ENCODE results near the gene FNBP1.
A peak's percentile ranks its signal among the peaks of the same experiment; 100 is the strongest.

Gene FNBP1

GRCh38 chr9:130036099-130036498, 6.9 kb downstream of the FNBP1 start:
- TF ChIP-seq PPARA (CRISPR knock-in tag; IDR thresholded peaks at IDR 0.05; ENCODE audit: borderline replicate concordance) (no peak), ZNF70 (CRISPR knock-in tag; IDR thresholded peaks at IDR 0.05) (no peak), ZC3H10 (CRISPR knock-in tag; IDR thresholded peaks at IDR 0.05) (no peak), ISL1 (CRISPR knock-in tag; IDR thresholded peaks at IDR 0.05) (no peak), ZFP3 (CRISPR knock-in tag; IDR thresholded peaks at IDR 0.05) (no peak), RARB (CRISPR knock-in tag; IDR thresholded peaks at IDR 0.05) (no peak), ZFP30 (CRISPR knock-in tag; IDR thresholded peaks at IDR 0.05) (no peak)
- TF ChIP-seq, protein P1, sequence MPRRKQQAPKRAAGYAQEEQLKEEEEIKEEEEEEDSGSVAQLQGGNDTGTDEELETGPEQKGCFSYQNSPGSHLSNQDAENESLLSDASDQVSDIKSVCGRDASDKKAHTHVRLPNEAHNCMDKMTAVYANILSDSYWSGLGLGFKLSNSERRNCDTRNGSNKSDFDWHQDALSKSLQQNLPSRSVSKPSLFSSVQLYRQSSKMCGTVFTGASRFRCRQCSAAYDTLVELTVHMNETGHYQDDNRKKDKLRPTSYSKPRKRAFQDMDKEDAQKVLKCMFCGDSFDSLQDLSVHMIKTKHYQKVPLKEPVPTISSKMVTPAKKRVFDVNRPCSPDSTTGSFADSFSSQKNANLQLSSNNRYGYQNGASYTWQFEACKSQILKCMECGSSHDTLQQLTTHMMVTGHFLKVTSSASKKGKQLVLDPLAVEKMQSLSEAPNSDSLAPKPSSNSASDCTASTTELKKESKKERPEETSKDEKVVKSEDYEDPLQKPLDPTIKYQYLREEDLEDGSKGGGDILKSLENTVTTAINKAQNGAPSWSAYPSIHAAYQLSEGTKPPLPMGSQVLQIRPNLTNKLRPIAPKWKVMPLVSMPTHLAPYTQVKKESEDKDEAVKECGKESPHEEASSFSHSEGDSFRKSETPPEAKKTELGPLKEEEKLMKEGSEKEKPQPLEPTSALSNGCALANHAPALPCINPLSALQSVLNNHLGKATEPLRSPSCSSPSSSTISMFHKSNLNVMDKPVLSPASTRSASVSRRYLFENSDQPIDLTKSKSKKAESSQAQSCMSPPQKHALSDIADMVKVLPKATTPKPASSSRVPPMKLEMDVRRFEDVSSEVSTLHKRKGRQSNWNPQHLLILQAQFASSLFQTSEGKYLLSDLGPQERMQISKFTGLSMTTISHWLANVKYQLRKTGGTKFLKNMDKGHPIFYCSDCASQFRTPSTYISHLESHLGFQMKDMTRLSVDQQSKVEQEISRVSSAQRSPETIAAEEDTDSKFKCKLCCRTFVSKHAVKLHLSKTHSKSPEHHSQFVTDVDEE (CRISPR knock-in tag; IDR thresholded peaks at IDR 0.05), result no peak
- no peak for ATAC-seq

DNA sequence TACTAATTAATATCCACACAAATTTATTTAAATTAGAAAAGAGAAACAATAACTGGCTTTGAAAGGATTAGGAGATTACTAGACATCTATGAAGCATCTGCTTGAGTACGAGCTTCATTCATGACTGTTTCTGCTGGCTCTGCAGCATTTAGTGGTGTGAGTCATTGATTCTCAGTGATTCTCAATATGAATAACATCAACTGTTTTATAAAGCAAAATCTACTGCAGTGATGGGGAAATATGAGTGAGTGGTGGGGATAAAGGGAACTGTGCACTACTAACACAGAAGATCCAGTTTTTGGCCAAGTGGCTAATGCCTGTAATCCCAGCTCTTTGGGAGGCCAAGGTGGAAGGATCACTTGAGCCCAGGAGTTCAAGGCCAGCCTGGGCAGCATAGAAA, 8.4 kb downstream of the FNBP1 start:
- TF ChIP-seq GLIS3 (CRISPR knock-in tag; IDR thresholded peaks at IDR 0.05) (no peak), ARNTL (CRISPR knock-in tag; IDR thresholded peaks at IDR 0.05; ENCODE audit: borderline replicate concordance, low read depth) (no peak), ZC3H10 (CRISPR knock-in tag; IDR thresholded peaks at IDR 0.05) (no peak), CSDC2 (CRISPR knock-in tag; IDR thresholded peaks at IDR 0.05) (no peak), SNAI2 (CRISPR knock-in tag; IDR thresholded peaks at IDR 0.05) (no peak), BACH2 (CRISPR knock-in tag; IDR thresholded peaks at IDR 0.05; ENCODE audit: borderline replicate concordance) (no peak), RARB (CRISPR knock-in tag; IDR thresholded peaks at IDR 0.05) (no peak), ESRRG (CRISPR knock-in tag; IDR thresholded peaks at IDR 0.05) (no peak), ZNF565 (CRISPR knock-in tag; conservative IDR thresholded peaks at IDR 0.05; ENCODE audit: low read depth) (no peak), TOX (CRISPR knock-in tag; IDR thresholded peaks at IDR 0.05; ENCODE audit: borderline replicate concordance) (no peak), OSR1 (CRISPR knock-in tag; IDR thresholded peaks at IDR 0.05) (no peak), PPARA (CRISPR knock-in tag; IDR thresholded peaks at IDR 0.05; ENCODE audit: borderline replicate concordance) (no peak), ISL1 (CRISPR knock-in tag; IDR thresholded peaks at IDR 0.05) (no peak)
- TF ChIP-seq, protein P2, sequence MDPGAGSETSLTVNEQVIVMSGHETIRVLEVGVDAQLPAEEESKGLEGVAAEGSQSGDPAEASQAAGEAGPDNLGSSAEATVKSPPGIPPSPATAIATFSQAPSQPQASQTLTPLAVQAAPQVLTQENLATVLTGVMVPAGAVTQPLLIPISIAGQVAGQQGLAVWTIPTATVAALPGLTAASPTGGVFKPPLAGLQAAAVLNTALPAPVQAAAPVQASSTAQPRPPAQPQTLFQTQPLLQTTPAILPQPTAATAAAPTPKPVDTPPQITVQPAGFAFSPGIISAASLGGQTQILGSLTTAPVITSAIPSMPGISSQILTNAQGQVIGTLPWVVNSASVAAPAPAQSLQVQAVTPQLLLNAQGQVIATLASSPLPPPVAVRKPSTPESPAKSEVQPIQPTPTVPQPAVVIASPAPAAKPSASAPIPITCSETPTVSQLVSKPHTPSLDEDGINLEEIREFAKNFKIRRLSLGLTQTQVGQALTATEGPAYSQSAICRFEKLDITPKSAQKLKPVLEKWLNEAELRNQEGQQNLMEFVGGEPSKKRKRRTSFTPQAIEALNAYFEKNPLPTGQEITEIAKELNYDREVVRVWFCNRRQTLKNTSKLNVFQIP (CRISPR knock-in tag; IDR thresholded peaks at IDR 0.05; ENCODE audit: borderline replicate concordance, low read depth), result no peak
- TF ChIP-seq, protein P3, sequence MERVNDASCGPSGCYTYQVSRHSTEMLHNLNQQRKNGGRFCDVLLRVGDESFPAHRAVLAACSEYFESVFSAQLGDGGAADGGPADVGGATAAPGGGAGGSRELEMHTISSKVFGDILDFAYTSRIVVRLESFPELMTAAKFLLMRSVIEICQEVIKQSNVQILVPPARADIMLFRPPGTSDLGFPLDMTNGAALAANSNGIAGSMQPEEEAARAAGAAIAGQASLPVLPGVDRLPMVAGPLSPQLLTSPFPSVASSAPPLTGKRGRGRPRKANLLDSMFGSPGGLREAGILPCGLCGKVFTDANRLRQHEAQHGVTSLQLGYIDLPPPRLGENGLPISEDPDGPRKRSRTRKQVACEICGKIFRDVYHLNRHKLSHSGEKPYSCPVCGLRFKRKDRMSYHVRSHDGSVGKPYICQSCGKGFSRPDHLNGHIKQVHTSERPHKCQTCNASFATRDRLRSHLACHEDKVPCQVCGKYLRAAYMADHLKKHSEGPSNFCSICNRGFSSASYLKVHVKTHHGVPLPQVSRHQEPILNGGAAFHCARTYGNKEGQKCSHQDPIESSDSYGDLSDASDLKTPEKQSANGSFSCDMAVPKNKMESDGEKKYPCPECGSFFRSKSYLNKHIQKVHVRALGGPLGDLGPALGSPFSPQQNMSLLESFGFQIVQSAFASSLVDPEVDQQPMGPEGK (CRISPR knock-in tag; IDR thresholded peaks at IDR 0.05; ENCODE audit: borderline replicate concordance), result no peak
- TF ChIP-seq, protein P1 (CRISPR knock-in tag; IDR thresholded peaks at IDR 0.05), result no peak
- TF ChIP-seq, protein P4, sequence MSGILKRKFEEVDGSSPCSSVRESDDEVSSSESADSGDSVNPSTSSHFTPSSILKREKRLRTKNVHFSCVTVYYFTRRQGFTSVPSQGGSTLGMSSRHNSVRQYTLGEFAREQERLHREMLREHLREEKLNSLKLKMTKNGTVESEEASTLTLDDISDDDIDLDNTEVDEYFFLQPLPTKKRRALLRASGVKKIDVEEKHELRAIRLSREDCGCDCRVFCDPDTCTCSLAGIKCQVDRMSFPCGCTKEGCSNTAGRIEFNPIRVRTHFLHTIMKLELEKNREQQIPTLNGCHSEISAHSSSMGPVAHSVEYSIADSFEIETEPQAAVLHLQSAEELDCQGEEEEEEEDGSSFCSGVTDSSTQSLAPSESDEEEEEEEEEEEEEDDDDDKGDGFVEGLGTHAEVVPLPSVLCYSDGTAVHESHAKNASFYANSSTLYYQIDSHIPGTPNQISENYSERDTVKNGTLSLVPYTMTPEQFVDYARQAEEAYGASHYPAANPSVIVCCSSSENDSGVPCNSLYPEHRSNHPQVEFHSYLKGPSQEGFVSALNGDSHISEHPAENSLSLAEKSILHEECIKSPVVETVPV (CRISPR knock-in tag; IDR thresholded peaks at IDR 0.05), result no peak
- peak; percentile 83 for ATAC-seq

Data from SK-N-SH treated with all-trans-retinoic acid at 6 μM for 48 hours (cell line).